GM12875 (cell line): ENCODE results near the gene VPS26B.
"Not testable (repeated sequence)": the region's sequence is repeated elsewhere in the genome, so short reads cannot be mapped to it uniquely, and the experiment has no call there.

Source experiments
- H3K4me3 ChIP-seq: one replicate; pipeline ENCODE4 v1.5.1; 2011; ENCODE audit warnings: low read depth, low read length, control low read depth
- CTCF ChIP-seq: IDR thresholded peaks from 2 replicates; pipeline ENCODE4 v1.5.1; 2011; ENCODE audit warnings: low read depth, mild to moderate bottlenecking, control low read depth, inconsistent platforms, low read length, moderate library complexity, borderline replicate concordance; ENCODE audit not compliant: insufficient read depth

The VPS26B gene

GRCh38 chr11:134283461-134284230 lies 59.2 kb downstream of the VPS26B start:
- no peak for TF ChIP-seq CTCF
- H3K4me3 ChIP-seq: no peak overlapping the region

- H3K4me3 ChIP-seq: not testable (repeated sequence)
These were observed 59.9 kb downstream of the VPS26B start for GRCh38 chr11:134284349-134284748.

GRCh38 chr11:134287561-134287960 lies 63.1 kb downstream of the VPS26B start:
- TF ChIP-seq CTCF: no peak
- H3K4me3 ChIP-seq: no peak overlapping the region

- H3K4me3 ChIP-seq: no peak overlapping the region
- TF ChIP-seq CTCF: no peak
These were observed 64.0 kb downstream of the VPS26B start for GRCh38 chr11:134288486-134288885.

- no peak for TF ChIP-seq CTCF
- no peak overlapping the region for H3K4me3 ChIP-seq
These were observed 64.7 kb downstream of the VPS26B start for GRCh38 chr11:134289167-134289566.

GRCh38 chr11:134289789-134290188 lies 65.3 kb downstream of the VPS26B start:
- no peak overlapping the region for H3K4me3 ChIP-seq
- TF ChIP-seq CTCF: no peak

- no peak for TF ChIP-seq CTCF
- no peak overlapping the region for H3K4me3 ChIP-seq
These were observed 66.2 kb downstream of the VPS26B start for GRCh38 chr11:134290646-134291045.
